ENCODE measurements around the gene PRDM15. TPM values are rescaled to one million over a fixed set of nuclear protein-coding genes. Genes with fewer than 3 reads are reported as not detected.

Gene PRDM15
- total RNA-seq, 1 donor from 2014 or later, result 10.2 TPM

DNA sequence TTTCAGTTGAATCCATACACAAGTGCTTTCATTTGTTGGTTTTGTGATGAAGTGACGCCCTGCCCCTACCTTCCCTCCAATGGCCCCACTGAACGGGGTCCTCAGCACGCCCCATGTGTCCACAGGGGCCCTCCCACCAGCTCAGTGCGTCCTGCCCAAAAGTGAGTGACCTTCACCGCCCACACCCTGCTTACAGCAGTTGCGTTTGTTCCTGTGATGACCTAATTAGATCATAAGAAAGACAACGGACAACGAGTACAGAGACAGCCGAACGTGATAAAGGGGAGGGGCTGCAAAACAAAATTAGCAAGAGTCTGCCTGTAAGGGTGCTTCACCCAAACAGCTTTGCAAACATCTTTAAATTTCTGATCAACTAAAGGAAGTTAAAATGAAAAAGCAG lies 74.1 kb downstream of the PRDM15 start:
- DNase-seq, result no peak
- peaks cover 2% of the 10 kb centered on the region for H3K9me3 Mint-ChIP-seq (ENCODE audit: unreplicated experiment)
- TF ChIP-seq CTCF (IDR thresholded peaks at IDR 0.05; ENCODE audit: partially characterized antibody, unreplicated experiment), result no peak
- no peaks in the 10 kb centered on the region for H3K27me3 Mint-ChIP-seq (ENCODE audit: unreplicated experiment)
- H3K36me3 Mint-ChIP-seq (ENCODE audit: unreplicated experiment), result peaks cover 7% of the 10 kb centered on the region
- no peak overlapping the region for H3K27ac Mint-ChIP-seq (ENCODE audit: unreplicated experiment)
- H3K4me1 Mint-ChIP-seq (ENCODE audit: low read depth, unreplicated experiment), result peaks cover 7% of the 10 kb centered on the region
- no peak overlapping the region for H3K4me3 Mint-ChIP-seq (ENCODE audit: unreplicated experiment)

GRCh38 chr21:41804381-41804780 lies 74.8 kb downstream of the PRDM15 start:
- no peaks in the 10 kb centered on the region for H3K27me3 Mint-ChIP-seq (ENCODE audit: unreplicated experiment)
- TF ChIP-seq CTCF (IDR thresholded peaks at IDR 0.05; ENCODE audit: partially characterized antibody, unreplicated experiment), result no peak
- H3K4me3 Mint-ChIP-seq (ENCODE audit: unreplicated experiment), result no peak overlapping the region
- peaks cover 2% of the 10 kb centered on the region for H3K9me3 Mint-ChIP-seq (ENCODE audit: unreplicated experiment)
- peaks cover 8% of the 10 kb centered on the region for H3K4me1 Mint-ChIP-seq (ENCODE audit: low read depth, unreplicated experiment)
- no peak overlapping the region for H3K27ac Mint-ChIP-seq (ENCODE audit: unreplicated experiment)
- no peak for DNase-seq
- H3K36me3 Mint-ChIP-seq (ENCODE audit: unreplicated experiment), result peaks cover 7% of the 10 kb centered on the region

DNA sequence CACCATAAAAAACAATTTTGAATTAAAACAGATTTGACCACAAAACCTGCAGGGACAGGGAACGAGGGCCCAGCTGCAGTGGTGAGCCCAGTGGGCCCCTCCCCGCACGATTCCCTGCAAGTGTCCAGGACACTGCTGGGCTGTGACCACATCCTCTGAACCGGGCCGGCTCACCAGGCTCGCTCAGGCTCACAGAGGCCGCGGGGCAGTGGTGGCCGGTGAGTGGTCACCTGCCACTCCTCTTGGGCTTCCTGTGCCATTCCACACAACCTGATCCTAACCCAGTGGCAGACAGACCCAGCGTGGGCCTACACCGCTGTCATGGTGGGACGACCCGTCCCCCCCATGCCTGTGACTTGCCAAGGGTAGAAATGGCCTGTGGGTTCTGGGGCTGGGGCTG lies 75.8 kb downstream of the PRDM15 start:
- Mint-ChIP-seq H3K4me1 (ENCODE audit: low read depth, unreplicated experiment) (peaks cover 8% of the 10 kb centered on the region), H3K9me3 (ENCODE audit: unreplicated experiment) (peaks cover 2% of the 10 kb centered on the region), H3K36me3 (ENCODE audit: unreplicated experiment) (peaks cover 7% of the 10 kb centered on the region), H3K27ac (ENCODE audit: unreplicated experiment) (no peak overlapping the region), H3K4me3 (ENCODE audit: unreplicated experiment) (no peak overlapping the region), H3K27me3 (ENCODE audit: unreplicated experiment) (no peaks in the 10 kb centered on the region)
- no peak for TF ChIP-seq CTCF (IDR thresholded peaks at IDR 0.05; ENCODE audit: partially characterized antibody, unreplicated experiment)
- DNase-seq, result no peak

DNA sequence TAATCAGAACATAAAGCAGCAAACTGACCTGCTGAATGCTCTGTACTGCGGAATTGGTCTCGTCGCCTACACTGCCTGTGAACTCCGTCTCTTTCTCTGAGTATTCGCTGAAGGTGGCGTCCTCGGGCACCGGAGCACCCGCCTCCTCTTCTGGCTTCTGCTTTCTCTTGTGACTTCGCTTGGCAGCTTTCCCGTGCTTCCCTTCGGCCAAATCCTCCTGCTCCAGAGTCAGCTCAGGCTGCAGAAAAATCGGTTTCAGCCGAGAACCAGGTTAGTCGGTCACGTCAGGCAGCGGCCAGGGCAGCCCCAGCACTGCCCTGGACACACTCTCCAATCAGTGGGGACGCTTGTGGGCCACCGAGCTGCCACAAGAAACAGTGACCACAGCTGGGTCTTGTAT lies 76.5 kb downstream of the PRDM15 start:
- no peak for TF ChIP-seq CTCF (IDR thresholded peaks at IDR 0.05; ENCODE audit: partially characterized antibody, unreplicated experiment)
- H3K9me3 Mint-ChIP-seq (ENCODE audit: unreplicated experiment), result peaks cover 2% of the 10 kb centered on the region
- H3K4me1 Mint-ChIP-seq (ENCODE audit: low read depth, unreplicated experiment), result peaks cover 8% of the 10 kb centered on the region

DNA sequence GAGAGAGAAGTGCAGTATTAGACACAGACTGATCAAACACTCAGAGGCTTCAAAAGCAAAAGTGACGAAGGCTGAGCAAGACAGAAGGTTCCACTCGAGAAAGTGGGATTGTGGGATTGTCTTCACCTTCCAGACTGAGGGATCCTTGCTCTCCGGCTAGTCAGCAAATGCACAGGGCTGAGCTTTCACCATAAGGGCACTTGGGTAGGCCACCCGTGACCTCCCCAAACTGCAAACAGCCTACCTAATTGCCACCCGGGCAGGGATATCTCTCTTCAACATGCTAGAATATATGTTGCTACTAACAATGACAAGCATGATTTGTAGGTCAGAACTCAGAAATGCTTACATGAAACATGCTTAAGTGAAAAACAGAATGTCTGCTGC lies 77.0 kb downstream of the PRDM15 start:
- no peak overlapping the region for H3K27ac Mint-ChIP-seq (ENCODE audit: unreplicated experiment)
- H3K4me1 Mint-ChIP-seq (ENCODE audit: low read depth, unreplicated experiment), result peaks cover 8% of the 10 kb centered on the region
- no peak overlapping the region for H3K4me3 Mint-ChIP-seq (ENCODE audit: unreplicated experiment)
- H3K9me3 Mint-ChIP-seq (ENCODE audit: unreplicated experiment), result peaks cover 2% of the 10 kb centered on the region
- no peak for TF ChIP-seq CTCF (IDR thresholded peaks at IDR 0.05; ENCODE audit: partially characterized antibody, unreplicated experiment)
- H3K27me3 Mint-ChIP-seq (ENCODE audit: unreplicated experiment), result no peaks in the 10 kb centered on the region
- H3K36me3 Mint-ChIP-seq (ENCODE audit: unreplicated experiment), result peaks cover 7% of the 10 kb centered on the region
- DNase-seq, result no peak

More for the DNA sequence above, 76.5 kb downstream of the PRDM15 start:
- Mint-ChIP-seq H3K27me3 (ENCODE audit: unreplicated experiment) (no peaks in the 10 kb centered on the region), H3K27ac (ENCODE audit: unreplicated experiment) (no peak overlapping the region), H3K4me3 (ENCODE audit: unreplicated experiment) (no peak overlapping the region), H3K36me3 (ENCODE audit: unreplicated experiment) (peaks cover 7% of the 10 kb centered on the region)
- no peak for DNase-seq
